Measurements from ENCODE around the gene ZP1.

ZP1 gene

DNA sequence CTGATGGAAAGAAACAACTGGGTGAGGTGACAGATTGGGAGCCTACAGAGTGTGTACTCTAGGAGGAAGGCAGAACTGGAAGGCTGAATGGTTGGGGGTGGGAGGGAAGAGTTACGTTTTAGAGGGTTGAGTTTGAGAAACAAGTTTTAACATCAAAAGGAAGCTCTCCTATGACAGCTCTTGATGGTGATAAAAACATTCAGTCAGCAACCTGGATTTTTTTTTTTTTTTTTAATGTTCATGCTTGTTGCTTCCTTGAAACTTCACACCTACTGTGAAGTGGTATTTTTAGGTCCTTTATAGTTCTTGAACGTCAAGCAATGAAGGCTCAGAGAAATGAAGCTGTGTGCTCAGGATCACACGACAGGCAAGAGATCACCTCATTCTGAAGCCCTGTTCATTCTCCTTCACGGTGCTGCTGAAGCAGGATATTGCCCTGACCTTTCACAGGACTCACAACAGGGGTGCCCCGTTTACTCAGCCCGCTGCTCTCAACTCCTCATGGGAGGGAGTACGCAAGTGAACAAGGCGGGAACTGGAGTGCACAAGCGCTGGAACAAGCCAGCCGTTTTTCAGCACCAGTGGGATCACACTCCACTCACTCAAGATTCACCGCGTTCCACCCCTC, 45.0 kb downstream of the ZP1 start:
- no peak for DNase-seq

DNA sequence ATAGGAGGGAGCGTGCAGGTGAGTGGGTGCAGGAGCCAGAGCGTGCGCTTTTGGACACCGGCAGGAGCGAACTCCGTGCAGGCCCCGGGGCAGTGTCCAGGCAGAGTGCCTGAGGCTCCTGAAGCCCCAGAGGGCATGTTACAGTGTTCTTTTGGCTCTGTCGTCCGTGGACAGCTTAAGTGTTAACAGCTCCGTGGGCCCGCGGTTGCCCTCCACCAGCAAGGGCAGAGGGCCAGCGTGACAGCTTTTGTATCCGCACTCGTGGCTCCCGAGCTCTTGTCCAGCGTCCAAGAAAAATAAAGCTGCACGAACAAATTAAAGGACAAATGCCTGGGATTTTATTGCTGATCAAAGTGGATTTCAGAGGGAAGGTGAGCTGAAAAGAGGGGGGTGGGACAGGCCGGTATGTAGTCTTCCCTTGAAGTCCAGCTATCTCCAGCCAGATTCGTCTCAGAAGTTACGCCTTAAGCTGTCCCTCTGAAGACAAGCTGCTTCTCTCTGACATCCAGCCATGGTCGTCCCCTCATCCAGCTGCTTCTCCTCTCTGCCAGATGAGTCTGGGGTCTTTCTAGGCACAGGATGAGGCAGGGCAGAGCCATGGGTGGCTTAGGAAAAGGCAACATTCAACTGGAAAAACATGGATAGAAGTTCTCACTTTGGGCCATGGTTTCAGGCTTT, 45.6 kb downstream of the ZP1 start:
- DNase-seq = no peak

DNA sequence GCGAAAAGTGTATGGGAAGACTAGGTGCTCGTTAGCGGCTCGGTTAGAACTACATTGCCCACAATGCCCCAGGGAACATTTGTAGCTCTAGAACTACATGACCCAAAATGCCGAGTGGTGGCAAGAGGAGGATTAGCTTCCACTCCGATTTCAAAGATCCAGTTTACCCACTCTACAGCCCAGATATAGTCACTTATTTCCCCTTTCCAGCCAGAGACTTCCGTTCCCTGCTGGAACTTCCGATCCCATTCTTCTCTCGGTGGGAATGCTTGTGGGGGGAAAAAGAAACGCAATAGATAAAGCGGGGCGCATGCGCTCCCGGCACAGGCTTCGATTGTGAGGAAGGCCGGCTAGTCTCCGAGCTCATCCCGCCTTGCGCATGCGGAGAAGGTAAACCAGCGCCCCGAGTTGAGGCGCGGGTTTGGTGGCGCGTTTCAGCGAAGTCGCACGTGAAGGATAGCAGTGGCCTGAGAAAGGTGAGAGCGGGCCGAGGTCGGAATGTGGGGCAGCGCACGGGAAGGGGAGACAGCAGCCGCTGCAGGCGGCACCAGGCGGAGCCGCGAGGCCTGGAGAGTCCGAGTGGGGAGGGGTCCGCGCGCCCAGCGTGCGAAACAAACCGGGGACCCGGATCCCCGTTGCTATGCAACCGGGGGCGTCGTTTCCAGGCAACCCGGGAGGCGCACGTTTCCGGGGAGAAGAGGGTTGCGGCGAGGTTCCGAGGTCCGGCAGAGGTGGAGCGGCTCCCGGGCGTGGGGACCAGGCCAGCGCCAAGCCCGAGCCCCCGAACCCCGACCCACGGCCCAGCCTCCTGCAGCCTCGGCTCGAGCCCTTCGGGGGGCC, 46.7 kb downstream of the ZP1 start, which contains the start of gene TMEM109:
TSS of gene TMEM109 (plus strand) at position 366 of the 840 bp plus-strand sequence. CDS start 5,536 bp downstream, outside the sequence.
- DNase-seq = peak; percentile 99

DNA sequence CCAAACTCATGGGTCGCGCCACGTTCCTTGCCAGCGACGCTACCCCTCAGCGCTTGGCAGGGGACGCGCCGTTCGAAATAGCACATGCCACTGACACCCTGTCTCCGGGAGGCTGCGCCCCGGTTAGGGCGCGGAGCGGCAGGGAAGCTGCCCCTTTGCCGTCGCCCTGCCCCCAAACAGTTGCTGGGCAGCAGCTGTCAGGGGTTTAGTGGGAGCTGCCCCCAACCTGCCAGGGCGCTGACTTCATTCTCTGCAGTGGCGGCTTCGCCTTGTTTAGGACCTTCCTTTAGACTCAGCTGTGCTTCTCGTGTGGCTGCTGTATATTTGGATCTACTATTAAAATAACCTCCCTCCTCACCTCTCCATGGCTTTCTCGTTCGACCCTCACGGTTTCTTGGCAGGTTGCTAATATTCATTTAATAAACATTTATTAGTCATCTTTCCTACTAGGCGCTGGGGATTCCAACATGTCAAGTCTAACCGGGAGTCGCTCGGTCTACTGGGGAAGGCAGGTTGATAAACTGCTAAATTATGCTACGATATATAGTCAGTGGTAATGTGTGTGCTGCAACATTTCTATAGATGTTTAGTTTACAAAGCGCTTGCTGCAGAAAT, 47.4 kb downstream of the ZP1 start:
- DNase-seq = peak; percentile 61

DNA sequence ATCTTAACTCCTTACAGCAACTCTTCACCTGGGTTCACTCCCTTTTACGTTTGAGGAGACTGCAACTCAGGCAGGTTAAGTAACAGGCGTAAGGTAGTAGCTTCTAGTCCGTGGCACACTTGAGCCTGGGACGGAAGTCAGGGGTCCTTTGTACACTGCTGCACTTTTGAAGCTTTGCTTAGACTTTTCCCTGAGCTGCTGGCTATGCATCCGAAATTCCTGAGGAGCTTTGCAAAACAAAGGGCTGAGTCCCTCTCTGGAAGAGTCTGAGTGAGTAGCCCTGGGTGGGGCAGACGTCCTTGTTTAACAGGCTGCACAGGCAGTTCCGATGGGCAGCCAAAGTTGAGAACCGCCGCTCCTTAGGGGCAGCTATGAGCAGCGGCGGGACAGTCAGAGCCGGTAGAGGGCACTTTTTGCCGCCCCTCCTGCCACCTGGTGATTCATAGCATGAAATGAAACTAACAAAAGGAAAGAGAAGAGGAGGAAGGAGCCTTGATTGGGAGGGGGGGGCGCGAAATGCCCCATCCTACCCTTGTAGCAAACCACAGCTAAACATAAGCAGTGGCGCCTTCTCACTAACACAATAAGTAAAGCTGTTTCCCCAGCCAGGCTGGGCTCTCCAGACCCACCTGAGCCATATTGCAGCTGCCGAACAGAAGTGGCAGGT, 48.0 kb downstream of the ZP1 start:
- no peak for DNase-seq

DNA sequence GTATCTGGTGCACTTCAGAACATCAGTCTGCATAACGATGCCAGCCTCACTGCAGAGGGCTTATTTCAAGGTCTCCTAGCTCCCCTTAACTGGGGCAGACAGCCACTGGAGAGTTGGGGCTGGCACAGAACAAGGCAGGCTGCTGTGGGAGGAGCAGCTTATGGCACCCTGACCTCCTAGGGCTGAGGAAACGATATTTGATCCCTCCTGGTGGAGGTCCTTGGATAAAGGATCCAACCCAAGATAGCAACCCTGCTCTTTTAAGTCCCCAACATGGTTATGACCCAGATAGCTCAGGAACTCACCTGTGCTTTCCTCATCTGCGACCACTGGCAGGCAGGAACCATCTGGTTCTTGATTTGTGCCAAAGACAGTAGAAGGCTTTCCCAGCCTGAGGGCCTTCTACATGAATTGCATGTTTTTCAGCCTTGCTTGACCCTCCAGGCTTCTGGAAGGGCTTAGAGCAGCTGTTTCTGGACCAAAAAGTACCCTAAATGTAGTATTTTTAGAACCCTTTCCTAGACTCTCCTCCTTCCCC, 49.4 kb downstream of the ZP1 start:
- DNase-seq = no peak

DNA sequence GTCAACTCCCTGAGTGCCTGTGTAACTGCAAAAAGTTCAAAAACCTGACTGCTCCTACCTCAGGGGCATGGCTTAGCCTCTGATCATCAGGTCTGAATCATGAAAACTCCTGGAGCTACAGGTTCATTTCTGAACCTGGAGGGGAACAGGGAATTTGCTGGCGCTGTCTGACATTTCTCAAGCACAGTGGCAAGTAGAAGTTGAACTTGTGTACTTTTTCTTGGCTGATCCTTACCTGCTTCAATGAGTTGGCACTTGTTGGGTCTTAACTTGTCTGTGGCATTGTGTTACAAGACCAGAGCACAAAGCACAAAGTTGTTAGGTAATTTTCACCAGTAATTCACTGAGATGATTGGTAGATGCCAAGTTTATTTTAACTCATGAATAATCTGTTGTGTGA, 49.9 kb downstream of the ZP1 start:
- no peak for DNase-seq

DNA sequence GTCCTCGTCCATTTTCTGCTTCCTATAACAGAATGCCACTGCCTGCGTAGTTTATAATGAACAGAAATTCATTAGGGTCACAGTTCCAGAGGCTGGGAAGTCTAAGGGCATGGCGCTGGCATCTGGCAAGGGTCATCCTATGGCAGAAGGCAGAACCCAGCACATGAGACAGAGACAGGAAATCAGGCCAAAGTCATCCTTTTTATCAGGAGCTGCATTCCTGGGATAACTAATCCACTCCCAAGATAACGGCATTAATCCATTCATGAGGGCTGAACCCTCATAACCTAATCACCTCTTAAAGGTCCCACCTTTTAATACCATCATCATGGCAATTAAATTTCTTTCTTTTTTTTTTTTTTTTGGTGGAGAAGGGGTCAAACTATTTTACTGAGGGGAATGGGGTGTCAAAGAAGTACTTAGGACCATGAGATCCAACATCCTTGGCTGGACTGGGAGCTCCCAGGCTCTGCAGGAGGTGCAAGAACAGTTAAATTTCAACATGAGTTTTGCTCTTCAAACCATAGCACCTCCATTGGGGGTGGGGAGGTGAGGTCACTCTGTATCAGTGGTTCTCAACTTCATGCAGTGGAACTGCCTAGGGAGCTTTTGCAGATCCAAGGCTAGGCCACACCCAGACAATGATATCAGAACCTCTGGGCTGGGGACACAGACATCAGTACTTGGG, 51.1 kb downstream of the ZP1 start:
- no peak for DNase-seq

DNA sequence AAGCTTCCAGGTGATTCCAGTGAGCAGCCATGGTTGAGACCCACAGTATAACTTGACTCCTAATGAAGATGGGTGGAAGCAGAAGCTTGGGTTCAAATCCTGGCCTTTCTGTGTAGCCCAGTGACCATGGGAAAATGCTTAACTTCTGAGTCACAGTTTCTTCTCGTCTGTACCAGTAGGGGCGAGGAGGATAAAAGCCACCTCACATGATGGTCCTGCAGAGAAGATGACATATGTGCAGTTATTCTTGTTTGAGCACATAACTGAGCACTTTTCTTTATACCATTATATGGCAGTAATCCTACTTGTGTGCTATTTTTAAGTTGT, 51.6 kb downstream of the ZP1 start:
- no peak for DNase-seq

DNA sequence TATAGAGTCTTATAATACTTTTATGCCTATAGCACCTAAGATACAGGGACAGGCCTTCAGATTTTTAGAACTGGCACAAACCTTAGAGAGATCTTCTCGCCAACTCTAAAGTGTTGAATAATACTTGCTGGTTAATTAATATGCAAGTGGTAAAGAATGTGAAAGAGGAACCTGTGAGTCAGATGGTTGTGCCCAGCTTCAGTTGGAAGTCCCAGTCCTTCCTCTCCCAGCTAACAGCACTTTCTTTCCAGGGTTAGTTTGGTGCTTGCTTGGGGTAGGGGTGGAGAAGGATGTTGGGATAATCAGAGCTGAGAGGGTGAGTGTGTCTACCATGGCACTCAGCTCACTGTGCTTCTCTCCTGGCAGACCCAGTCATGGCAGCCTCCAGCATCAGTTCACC, 52.0 kb downstream of the ZP1 start:
- no peak for DNase-seq

DNA sequence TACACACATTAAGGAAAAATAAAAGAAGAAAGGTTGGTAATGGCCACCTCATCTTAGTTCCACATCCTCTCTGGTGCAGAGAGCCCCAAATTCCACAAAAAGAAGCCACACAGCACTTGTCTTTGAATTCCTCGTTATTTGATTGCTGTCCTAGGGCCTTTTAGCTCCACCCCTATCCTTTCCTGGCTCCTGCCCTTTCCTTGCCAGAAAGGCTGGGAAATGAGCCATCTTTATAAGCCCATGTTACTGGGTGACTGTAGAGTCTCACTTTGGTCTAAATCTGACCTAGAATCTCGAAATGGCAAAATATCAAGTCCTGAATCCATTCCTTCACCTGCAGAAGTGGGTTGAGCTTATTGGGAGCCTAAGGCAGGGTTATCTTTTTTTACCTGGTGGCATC, 52.6 kb downstream of the ZP1 start:
- DNase-seq = no peak

DNA sequence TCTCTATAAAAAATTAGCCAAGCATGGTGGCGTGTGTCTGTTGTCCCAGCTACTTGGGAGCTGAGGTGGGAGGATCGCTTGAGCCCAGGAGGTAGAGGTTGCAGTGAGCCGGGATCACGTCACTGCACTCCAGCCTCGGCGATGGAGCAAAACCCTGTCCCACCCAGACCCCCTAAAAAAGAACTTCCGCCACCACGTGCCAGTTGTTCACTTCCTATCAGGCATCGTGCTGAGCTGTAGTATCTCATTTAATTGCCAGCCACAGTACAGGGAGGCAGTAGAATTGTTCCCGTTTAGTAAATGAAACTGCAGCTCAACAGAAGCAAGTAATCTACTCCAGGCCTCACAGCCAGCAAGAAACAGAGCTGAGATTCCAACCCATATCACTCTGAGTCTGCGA, 53.9 kb downstream of the ZP1 start:
- no peak for DNase-seq

DNA sequence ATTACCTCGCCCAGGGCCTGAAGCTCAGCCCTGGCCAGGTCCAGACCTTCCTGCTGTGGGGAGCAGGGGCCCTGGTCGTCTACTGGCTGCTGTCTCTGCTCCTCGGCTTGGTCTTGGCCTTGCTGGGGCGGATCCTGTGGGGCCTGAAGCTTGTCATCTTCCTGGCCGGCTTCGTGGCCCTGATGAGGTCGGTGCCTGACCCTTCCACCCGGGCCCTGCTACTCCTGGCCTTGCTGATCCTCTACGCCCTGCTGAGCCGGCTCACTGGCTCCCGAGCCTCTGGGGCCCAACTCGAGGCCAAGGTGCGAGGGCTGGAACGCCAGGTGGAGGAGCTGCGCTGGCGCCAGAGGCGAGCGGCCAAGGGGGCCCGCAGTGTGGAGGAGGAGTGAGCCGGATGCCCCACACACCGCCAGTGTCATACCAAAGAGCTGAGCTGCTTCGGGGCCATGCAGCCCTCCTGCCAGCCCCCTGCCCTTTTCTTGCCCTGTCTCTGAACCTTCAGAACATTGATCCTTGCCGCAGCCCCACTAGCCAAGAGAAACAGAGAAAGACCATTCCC, 54.5 kb downstream of the ZP1 start:
- DNase-seq = no peak

DNA sequence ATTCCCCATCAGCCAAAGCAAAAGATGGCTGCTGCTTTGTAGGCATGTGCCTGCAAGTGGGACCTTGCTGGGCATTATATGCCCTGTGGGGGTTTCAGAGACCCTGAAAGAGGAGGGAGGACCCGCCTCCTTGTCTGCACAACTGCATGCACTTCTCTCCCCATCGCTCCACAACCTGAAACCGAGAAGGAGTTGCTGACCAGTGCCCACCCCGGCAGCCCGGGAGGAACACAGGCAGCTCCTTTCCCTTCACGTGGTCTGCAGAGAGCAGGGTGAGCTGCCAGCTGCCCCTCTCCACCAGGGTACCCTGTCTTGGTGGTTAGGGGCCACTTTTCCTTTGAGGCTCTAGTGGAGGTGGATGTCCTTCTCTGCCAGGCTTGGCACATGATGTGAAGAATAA, 55.6 kb downstream of the ZP1 start:
- DNase-seq = no peak

DNA sequence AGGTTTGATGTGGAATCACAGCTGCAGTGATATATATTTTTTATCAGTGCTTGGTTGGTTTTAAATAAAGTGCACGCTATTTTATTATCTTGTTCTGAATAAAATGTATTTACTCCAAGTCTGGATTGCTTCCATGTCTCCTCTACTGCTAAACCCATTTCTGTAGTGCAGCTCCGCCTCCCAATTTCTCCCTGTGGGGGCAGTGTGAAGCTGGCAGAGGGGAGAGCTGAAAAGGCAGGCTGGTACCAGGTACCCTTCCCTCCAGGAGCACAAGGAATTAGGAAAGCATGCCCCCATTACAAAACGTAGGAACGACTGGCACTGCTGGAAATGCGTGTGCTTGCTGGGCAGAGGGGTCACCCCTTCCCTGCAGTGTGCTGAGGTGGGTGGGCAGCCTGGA, 56.0 kb downstream of the ZP1 start:
- DNase-seq = no peak

DNA sequence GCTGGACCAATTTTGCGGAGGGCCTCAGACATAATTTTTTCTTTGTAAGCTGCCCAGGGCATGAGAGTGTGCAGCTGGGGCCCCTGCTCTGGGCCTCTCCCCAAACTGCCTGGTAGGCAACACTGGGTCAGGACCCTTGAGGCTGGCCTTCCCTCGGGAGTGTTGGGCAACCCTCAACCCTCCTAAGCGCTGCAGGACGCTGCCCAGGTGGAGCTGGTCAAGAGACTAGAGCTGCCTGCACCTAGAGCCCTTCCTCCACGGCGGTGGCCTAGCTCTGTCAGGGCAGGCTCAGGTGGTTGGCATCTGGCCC, 56.4 kb downstream of the ZP1 start:
- no peak for DNase-seq

DNA sequence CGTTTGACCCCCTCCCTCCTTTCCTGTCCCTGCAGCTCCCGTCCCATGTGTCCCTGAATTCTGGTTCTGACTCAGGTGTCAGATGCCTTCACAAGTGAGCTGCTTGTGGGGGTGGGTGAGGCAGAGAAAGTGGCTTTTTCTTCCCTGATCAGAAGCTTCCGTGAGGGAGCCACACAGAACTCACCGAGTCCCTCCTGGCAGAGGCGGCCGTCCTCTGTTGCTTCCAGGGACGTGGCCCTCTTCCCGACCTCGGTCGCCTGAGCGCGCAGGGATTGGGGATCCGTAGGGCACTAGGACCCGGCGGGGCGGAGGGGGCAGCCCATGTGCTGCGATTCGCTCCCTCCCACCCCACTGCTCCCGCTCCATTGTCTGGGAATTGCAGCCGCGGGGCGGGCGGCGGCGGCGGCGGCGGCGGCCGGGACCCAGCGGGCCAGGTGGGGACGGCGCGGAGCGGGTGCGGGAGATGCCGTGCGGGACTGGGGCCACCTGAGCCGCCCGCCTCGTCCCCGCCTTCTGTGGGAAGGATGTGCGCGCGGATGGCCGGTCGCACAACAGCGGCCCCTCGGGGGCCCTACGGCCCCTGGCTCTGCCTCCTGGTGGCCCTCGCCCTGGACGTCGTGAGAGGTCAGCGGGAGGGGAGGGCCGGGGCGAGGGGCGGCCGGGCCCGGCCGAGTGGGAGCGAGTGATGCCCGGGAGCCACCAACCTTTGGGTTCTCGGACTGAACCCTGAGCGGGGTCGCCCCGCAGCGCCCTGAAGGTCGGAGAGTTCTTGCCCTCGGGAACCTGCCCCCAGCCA, 57.0 kb downstream of the ZP1 start, which contains the start of gene TMEM132A:
TSS of gene TMEM132A (plus strand) at position 351 of the 796 bp plus-strand sequence. CDS start at position 525, 174 bp downstream.
- peak; percentile 77 for DNase-seq

Data from NCI-H1092 treated with DMSO at 0.1 percent for 48 hours (cell line).